ENCODE data around the gene LRP1B. TPM values are rescaled to one million over a fixed set of nuclear protein-coding genes. Genes with fewer than 3 reads are reported as not detected.
"Not testable (repeated sequence)": the region's sequence is repeated elsewhere in the genome, so short reads cannot be mapped to it uniquely, and the experiment has no call there.

The LRP1B gene
- total RNA-seq, 1 experiment from 2014 or later, result not detected

GRCh38 chr2:141835103-141835502, 295.7 kb downstream of the LRP1B start:
- in situ Hi-C loops (cut with HindIII; ENCODE audit: low sequenced_read_pairs), result no loop called here
- DNase-seq (ENCODE audit: low spot score), result no peak

GRCh38 chr2:141828761-141829160, 302.1 kb downstream of the LRP1B start:
- in situ Hi-C loops (cut with HindIII; ENCODE audit: low sequenced_read_pairs), result no loop called here
- no peak for DNase-seq (ENCODE audit: low spot score)

- no peak for DNase-seq (ENCODE audit: low spot score)
- in situ Hi-C loops (cut with HindIII; ENCODE audit: low sequenced_read_pairs), result no loop called here
These were observed 306.0 kb downstream of the LRP1B start for GRCh38 chr2:141824790-141825189.

GRCh38 chr2:141820893-141821292, 309.9 kb downstream of the LRP1B start:
- in situ Hi-C loops (cut with HindIII; ENCODE audit: low sequenced_read_pairs), result no loop called here
- no peak for DNase-seq (ENCODE audit: low spot score)

- in situ Hi-C loops (cut with HindIII; ENCODE audit: low sequenced_read_pairs); DNase-seq (ENCODE audit: low spot score): not testable (repeated sequence)
These were observed 315.5 kb downstream of the LRP1B start for GRCh38 chr2:141815320-141815719.

GRCh38 chr2:141814150-141814549, 316.7 kb downstream of the LRP1B start:
- in situ Hi-C loops (cut with HindIII; ENCODE audit: low sequenced_read_pairs), result no loop called here
- no peak for DNase-seq (ENCODE audit: low spot score)

- in situ Hi-C loops (cut with HindIII; ENCODE audit: low sequenced_read_pairs), result no loop called here
These were observed 320.7 kb downstream of the LRP1B start for GRCh38 chr2:141810148-141810547.

GRCh38 chr2:141806090-141806489, 324.7 kb downstream of the LRP1B start:
- in situ Hi-C loops (cut with HindIII; ENCODE audit: low sequenced_read_pairs), result no loop called here
- DNase-seq (ENCODE audit: low spot score), result no peak

More at GRCh38 chr2:141810148-141810547, 320.7 kb downstream of the LRP1B start:
- no peak for DNase-seq (ENCODE audit: low spot score)

- no peak for DNase-seq (ENCODE audit: low spot score)
- in situ Hi-C loops (cut with HindIII; ENCODE audit: low sequenced_read_pairs), result no loop called here
These were observed 325.5 kb downstream of the LRP1B start for GRCh38 chr2:141805302-141805701.

- in situ Hi-C loops (cut with HindIII; ENCODE audit: low sequenced_read_pairs), result no loop called here
- DNase-seq (ENCODE audit: low spot score), result no peak
These were observed 334.4 kb downstream of the LRP1B start for GRCh38 chr2:141796449-141796848.

- in situ Hi-C loops (cut with HindIII; ENCODE audit: low sequenced_read_pairs), result no loop called here
These were observed 339.3 kb downstream of the LRP1B start for GRCh38 chr2:141791521-141791920.

GRCh38 chr2:141782574-141782973, 348.2 kb downstream of the LRP1B start:
- in situ Hi-C loops (cut with HindIII; ENCODE audit: low sequenced_read_pairs), result no loop called here

More at GRCh38 chr2:141791521-141791920, 339.3 kb downstream of the LRP1B start:
- no peak for DNase-seq (ENCODE audit: low spot score)

GRCh38 chr2:141778315-141778835, 352.4 kb downstream of the LRP1B start:
- DNase-seq (ENCODE audit: low spot score), result no peak
- in situ Hi-C loops (cut with HindIII; ENCODE audit: low sequenced_read_pairs), result no loop called here

More at GRCh38 chr2:141782574-141782973, 348.2 kb downstream of the LRP1B start:
- DNase-seq (ENCODE audit: low spot score), result no peak

GRCh38 chr2:141770530-141770929, 360.3 kb downstream of the LRP1B start:
- in situ Hi-C loops (cut with HindIII; ENCODE audit: low sequenced_read_pairs), result no loop called here

GRCh38 chr2:141767691-141768090, 363.1 kb downstream of the LRP1B start:
- DNase-seq (ENCODE audit: low spot score), result no peak
- in situ Hi-C loops (cut with HindIII; ENCODE audit: low sequenced_read_pairs), result no loop called here

More at GRCh38 chr2:141770530-141770929, 360.3 kb downstream of the LRP1B start:
- no peak for DNase-seq (ENCODE audit: low spot score)

GRCh38 chr2:141767051-141767450, 363.8 kb downstream of the LRP1B start:
- no peak for DNase-seq (ENCODE audit: low spot score)
- in situ Hi-C loops (cut with HindIII; ENCODE audit: low sequenced_read_pairs), result no loop called here

- no peak for DNase-seq (ENCODE audit: low spot score)
- in situ Hi-C loops (cut with HindIII; ENCODE audit: low sequenced_read_pairs), result no loop called here
These were observed 364.6 kb downstream of the LRP1B start for GRCh38 chr2:141766225-141766624.

- in situ Hi-C loops (cut with HindIII; ENCODE audit: low sequenced_read_pairs), result no loop called here
These were observed 382.2 kb downstream of the LRP1B start for GRCh38 chr2:141748616-141749015.

GRCh38 chr2:141741652-141742051, 389.2 kb downstream of the LRP1B start:
- in situ Hi-C loops (cut with HindIII; ENCODE audit: low sequenced_read_pairs), result no loop called here
- DNase-seq (ENCODE audit: low spot score), result no peak

More at GRCh38 chr2:141748616-141749015, 382.2 kb downstream of the LRP1B start:
- no peak for DNase-seq (ENCODE audit: low spot score)

- in situ Hi-C loops (cut with HindIII; ENCODE audit: low sequenced_read_pairs), result no loop called here
- DNase-seq (ENCODE audit: low spot score), result no peak
These were observed 393.1 kb downstream of the LRP1B start for GRCh38 chr2:141737492-141738255.

- DNase-seq (ENCODE audit: low spot score), result no peak
- in situ Hi-C loops (cut with HindIII; ENCODE audit: low sequenced_read_pairs), result no loop called here
These were observed 394.4 kb downstream of the LRP1B start for GRCh38 chr2:141736466-141736865.

Measured in G401 (cell line).